Loucy (cell line): ENCODE results near the gene UQCC5.

Experiments
- EZH2phosphoT487 ChIP-seq: fragments of 200-600 bp; IDR thresholded peaks from 2 replicates; pipeline ENCODE4 v1.6.1; 2018; ENCODE audit warnings: antibody characterized with exemption, mild to moderate bottlenecking, moderate library complexity, borderline replicate concordance
- TF ChIP-seq, protein P1 (sequence below): fragments of 200-600 bp; sonication (generic); conservative IDR thresholded peaks from 2 replicates; pipeline ENCODE4 v1.5.1; 2014; ENCODE audit warnings: mild to moderate bottlenecking, antibody characterized with exemption, low read length

DNA sequence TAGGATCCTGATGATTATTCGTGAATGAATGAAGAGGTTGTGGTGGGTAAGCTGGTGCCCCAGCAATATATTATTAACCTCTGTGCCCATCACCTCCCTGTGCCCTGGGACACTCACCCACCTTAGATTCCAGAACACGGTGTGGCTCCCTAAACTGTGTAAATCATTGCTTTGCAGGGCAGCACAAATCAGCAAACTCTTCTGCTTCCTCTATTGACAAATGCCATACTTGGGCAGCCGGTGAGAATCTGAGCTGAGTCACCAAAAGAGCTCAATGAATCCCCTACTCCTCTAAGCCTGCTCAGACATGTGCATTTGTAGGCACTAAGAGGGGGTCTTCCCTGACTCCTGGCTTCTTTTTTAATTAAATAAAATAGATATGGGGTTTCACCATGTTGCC is 15.7 kb downstream of the UQCC5 start:
- TF ChIP-seq, protein P1, sequence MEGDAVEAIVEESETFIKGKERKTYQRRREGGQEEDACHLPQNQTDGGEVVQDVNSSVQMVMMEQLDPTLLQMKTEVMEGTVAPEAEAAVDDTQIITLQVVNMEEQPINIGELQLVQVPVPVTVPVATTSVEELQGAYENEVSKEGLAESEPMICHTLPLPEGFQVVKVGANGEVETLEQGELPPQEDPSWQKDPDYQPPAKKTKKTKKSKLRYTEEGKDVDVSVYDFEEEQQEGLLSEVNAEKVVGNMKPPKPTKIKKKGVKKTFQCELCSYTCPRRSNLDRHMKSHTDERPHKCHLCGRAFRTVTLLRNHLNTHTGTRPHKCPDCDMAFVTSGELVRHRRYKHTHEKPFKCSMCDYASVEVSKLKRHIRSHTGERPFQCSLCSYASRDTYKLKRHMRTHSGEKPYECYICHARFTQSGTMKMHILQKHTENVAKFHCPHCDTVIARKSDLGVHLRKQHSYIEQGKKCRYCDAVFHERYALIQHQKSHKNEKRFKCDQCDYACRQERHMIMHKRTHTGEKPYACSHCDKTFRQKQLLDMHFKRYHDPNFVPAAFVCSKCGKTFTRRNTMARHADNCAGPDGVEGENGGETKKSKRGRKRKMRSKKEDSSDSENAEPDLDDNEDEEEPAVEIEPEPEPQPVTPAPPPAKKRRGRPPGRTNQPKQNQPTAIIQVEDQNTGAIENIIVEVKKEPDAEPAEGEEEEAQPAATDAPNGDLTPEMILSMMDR = no peak
- no peak for TF ChIP-seq EZH2phosphoT487
